HEK293 (cell line): Measurements from ENCODE around the gene CHRDL1.

Source experiments
- CTCF ChIP-seq: fragments of 450-650 bp; formaldehyde crosslinking; IDR thresholded peaks from 2 replicates; pipeline ENCODE4 v1.5.1; 2016; ENCODE audit warnings: missing biosample characterization, missing genetic modification characterization
- ZNF184 ChIP-seq: fragments of 450-650 bp; IDR thresholded peaks from 2 replicates; pipeline ENCODE4 v1.5.1; 2018; ENCODE audit warnings: missing biosample characterization, mild to moderate bottlenecking, missing genetic modification characterization
- ZNF768 ChIP-seq: fragments of 450-650 bp; formaldehyde crosslinking; IDR thresholded peaks from 2 replicates; pipeline ENCODE4 v1.5.1; 2018; ENCODE audit warnings: missing biosample characterization, mild to moderate bottlenecking, missing genetic modification characterization
- ZNF776 ChIP-seq: fragments of 450-650 bp; formaldehyde crosslinking; IDR thresholded peaks from 2 replicates; pipeline ENCODE4 v1.5.0; 2017; ENCODE audit warnings: missing biosample characterization, missing genetic modification characterization, borderline replicate concordance

- no peak for TF ChIP-seq CTCF (tag by site-specific recombination)
- TF ChIP-seq ZNF768 (tag by site-specific recombination), result no peak
- TF ChIP-seq ZNF776 (tag by site-specific recombination), result no peak
- no peak for TF ChIP-seq ZNF184 (tag by site-specific recombination)
Observed at GRCh38 chrX:110743679-110744340, 51.8 kb downstream of the CHRDL1 start.
